ENCODE measurements around the gene SORCS2. TPM values are rescaled to one million over a fixed set of nuclear protein-coding genes. Genes with fewer than 3 reads are reported as not detected.

SORCS2 gene
- polyA plus RNA-seq, 3 donors, result 0.46 to 0.55 TPM; not detected in 1

DNA sequence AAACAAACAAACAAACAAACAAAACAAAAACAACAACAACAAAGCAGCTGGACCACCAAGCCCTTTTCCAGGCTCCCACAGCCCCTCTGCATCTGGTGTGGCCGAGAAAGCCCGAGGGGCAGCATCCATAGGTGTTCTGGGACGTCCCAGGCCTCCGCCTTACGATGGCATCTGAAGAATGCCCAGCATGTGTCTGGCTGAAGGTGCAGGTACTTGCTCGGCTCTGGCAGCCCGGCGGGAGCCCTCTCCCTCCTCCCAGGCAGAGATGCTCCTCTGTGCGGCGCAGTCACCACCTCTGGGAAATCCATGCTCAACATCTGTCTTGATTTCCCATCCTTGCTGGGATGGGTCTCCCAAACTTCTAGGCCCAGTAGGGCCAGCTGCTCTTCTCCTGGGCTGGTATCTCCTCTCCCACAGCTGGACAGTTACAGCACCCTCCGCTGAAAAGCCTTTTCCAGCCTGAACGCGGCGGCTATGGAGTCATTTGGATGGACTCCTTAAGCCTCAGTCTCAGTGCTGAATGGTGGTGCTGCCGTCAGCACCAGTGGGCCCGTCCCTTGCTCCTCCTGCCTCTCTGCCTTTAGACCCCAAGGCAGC, 238.1 kb downstream of the SORCS2 start:
- no peak for DNase-seq
- Histone ChIP-seq H3K27ac (ENCODE audit: low read depth in 1 of 2, low read length in 2 of 2) (no peak overlapping the region), H3K27me3 (ENCODE audit: control insufficient read depth in 2 of 2, insufficient read depth in 2 of 2, low read length in 2 of 2) (no peaks in the 10 kb centered on the region), H3K4me3 (replicated peaks in 1 of 3; ENCODE audit: low read depth in 2 of 3, low read length in 3 of 3) (no peak overlapping the region), H3K4me1 (ENCODE audit: control insufficient read depth in 1 of 2, insufficient read depth in 2 of 2, low read length in 2 of 2) (no peaks in the 10 kb centered on the region), H3K4me2 (replicated peaks; ENCODE audit: extremely low read depth, low read length, poor library complexity, severe bottlenecking) (no peak overlapping the region), H2AFZ (ENCODE audit: insufficient read depth, low read depth, low read length, poor library complexity, severe bottlenecking) (no peak overlapping the region), H4K20me1 (ENCODE audit: insufficient read depth, low read length) (no peaks in the 10 kb centered on the region), H3K36me3 (replicated peaks in 1 of 2; ENCODE audit: control insufficient read depth in 1 of 2, insufficient read depth in 2 of 2, low read length in 2 of 2) (no peaks in the 10 kb centered on the region), H3K79me2 (ENCODE audit: insufficient read depth, low read length) (no peaks in the 10 kb centered on the region), H3K9ac (ENCODE audit: insufficient read depth, low read length, poor library complexity, severe bottlenecking) (no peak overlapping the region), H3K9me3 (replicated peaks in 1 of 2; ENCODE audit: control insufficient read depth in 1 of 2, insufficient read depth in 1 of 2, low read length in 2 of 2) (no peaks in the 10 kb centered on the region)
- H3K27me3 Mint-ChIP-seq (ENCODE audit: low read depth in 3 of 3), result peaks cover 2 to 4% (median 2%) of the 10 kb centered on the region in 3 donors
- H3K27ac Mint-ChIP-seq, result no peak overlapping the region
- H3K4me3 Mint-ChIP-seq, result no peak overlapping the region
- intact Hi-C loops (cut with micrococcal nuclease), result no loop called here
- 66% methylated on average over 16 of the region's 16 CpGs for WGBS (ENCODE audit: insufficient coverage)
- H3K36me3 Mint-ChIP-seq, result no peaks in the 10 kb centered on the region
- H3K4me1 Mint-ChIP-seq, result no peaks in the 10 kb centered on the region
- TF ChIP-seq, protein P1, sequence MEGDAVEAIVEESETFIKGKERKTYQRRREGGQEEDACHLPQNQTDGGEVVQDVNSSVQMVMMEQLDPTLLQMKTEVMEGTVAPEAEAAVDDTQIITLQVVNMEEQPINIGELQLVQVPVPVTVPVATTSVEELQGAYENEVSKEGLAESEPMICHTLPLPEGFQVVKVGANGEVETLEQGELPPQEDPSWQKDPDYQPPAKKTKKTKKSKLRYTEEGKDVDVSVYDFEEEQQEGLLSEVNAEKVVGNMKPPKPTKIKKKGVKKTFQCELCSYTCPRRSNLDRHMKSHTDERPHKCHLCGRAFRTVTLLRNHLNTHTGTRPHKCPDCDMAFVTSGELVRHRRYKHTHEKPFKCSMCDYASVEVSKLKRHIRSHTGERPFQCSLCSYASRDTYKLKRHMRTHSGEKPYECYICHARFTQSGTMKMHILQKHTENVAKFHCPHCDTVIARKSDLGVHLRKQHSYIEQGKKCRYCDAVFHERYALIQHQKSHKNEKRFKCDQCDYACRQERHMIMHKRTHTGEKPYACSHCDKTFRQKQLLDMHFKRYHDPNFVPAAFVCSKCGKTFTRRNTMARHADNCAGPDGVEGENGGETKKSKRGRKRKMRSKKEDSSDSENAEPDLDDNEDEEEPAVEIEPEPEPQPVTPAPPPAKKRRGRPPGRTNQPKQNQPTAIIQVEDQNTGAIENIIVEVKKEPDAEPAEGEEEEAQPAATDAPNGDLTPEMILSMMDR (IDR thresholded peaks at IDR 0.05), result no peak
- H3K9me3 Mint-ChIP-seq, result no peaks in the 10 kb centered on the region

DNA sequence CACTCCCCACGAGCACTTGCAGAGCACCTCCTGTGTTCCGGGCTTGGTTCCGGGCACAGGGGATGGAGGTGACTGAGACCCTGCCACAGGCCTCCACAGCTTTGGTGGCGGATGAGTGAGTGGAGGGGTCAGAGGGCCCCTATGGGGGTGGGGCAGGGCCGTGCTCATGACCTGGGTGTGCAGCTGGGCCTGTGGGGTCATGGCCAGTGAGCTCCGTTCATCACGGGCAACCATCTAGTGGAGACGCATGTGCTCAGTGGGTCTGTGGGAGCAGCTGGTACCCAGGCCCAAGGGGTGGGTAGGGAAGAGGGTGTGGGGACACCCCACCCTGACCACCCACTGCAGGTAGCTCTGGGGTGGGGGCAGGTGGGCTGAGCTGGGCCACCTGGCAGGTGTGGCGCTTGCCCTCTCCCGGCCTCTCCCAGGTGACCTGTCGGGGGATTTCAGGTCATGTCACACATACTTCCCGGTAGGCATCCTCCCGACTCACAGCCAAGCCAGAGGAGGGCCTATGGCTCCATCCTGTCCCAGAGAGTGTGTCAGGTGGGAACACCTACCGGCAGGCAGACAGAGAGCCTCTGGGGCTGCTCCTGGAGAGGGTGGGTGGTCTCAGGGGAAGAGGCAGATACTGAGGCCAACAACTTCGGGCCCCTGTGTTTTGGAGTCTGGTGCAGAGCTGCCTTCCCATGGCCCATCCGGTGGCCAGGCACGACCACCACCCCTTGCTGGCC, 238.8 kb downstream of the SORCS2 start:
- Histone ChIP-seq H3K4me2 (replicated peaks; ENCODE audit: extremely low read depth, low read length, poor library complexity, severe bottlenecking) (no peak overlapping the region), H2AFZ (ENCODE audit: insufficient read depth, low read depth, low read length, poor library complexity, severe bottlenecking) (no peak overlapping the region), H3K36me3 (replicated peaks in 1 of 2; ENCODE audit: control insufficient read depth in 1 of 2, insufficient read depth in 2 of 2, low read length in 2 of 2) (no peaks in the 10 kb centered on the region), H3K79me2 (ENCODE audit: insufficient read depth, low read length) (no peaks in the 10 kb centered on the region), H3K9me3 (replicated peaks in 1 of 2; ENCODE audit: control insufficient read depth in 1 of 2, insufficient read depth in 1 of 2, low read length in 2 of 2) (no peaks in the 10 kb centered on the region), H4K20me1 (ENCODE audit: insufficient read depth, low read length) (no peaks in the 10 kb centered on the region), H3K27me3 (ENCODE audit: control insufficient read depth in 2 of 2, insufficient read depth in 2 of 2, low read length in 2 of 2) (no peaks in the 10 kb centered on the region), H3K4me3 (replicated peaks in 1 of 3; ENCODE audit: low read depth in 2 of 3, low read length in 3 of 3) (no peak overlapping the region), H3K4me1 (ENCODE audit: control insufficient read depth in 1 of 2, insufficient read depth in 2 of 2, low read length in 2 of 2) (no peaks in the 10 kb centered on the region), H3K9ac (ENCODE audit: insufficient read depth, low read length, poor library complexity, severe bottlenecking) (no peak overlapping the region), H3K27ac (ENCODE audit: low read depth in 1 of 2, low read length in 2 of 2) (no peak overlapping the region)
- H3K27ac Mint-ChIP-seq, result no peak overlapping the region
- H3K4me1 Mint-ChIP-seq, result no peaks in the 10 kb centered on the region
- no peaks in the 10 kb centered on the region for H3K36me3 Mint-ChIP-seq
- intact Hi-C loops (cut with micrococcal nuclease), result no loop called here
- H3K9me3 Mint-ChIP-seq, result no peaks in the 10 kb centered on the region
- DNase-seq, result no peak
- peaks cover 2 to 6% (median 4%) of the 10 kb centered on the region in 3 donors for H3K27me3 Mint-ChIP-seq (ENCODE audit: low read depth in 3 of 3)
- TF ChIP-seq, protein P1 (IDR thresholded peaks at IDR 0.05), result no peak
- H3K4me3 Mint-ChIP-seq, result no peak overlapping the region
- 87% methylated on average over 14 of the region's 17 CpGs for WGBS (ENCODE audit: insufficient coverage)

Data from CD14-positive monocyte (primary cell).